A673 (cell line): ENCODE measurements around the gene ST8SIA1.

Experiments used
- EZH2 ChIP-seq: fragments of 200-600 bp; sonication (generic); IDR thresholded peaks from 2 replicates; pipeline ENCODE4 v1.6.1; 2017; ENCODE audit warnings: borderline replicate concordance, low read depth, mild to moderate bottlenecking, mixed read lengths, antibody characterized with exemption, low read length; ENCODE audit not compliant: poor library complexity, severe bottlenecking
- TF ChIP-seq, protein P1 (sequence below): fragments of 300-800, 200-600 bp; sonication (generic); conservative IDR thresholded peaks from 2 replicates; pipeline ENCODE4 v1.5.1; 2017; ENCODE audit warnings: low read depth, mild to moderate bottlenecking, antibody characterized with exemption, low read length, moderate library complexity, mixed read lengths

GRCh38 chr12:22248121-22248520 is 86.4 kb downstream of the ST8SIA1 start:
- TF ChIP-seq, protein P1, sequence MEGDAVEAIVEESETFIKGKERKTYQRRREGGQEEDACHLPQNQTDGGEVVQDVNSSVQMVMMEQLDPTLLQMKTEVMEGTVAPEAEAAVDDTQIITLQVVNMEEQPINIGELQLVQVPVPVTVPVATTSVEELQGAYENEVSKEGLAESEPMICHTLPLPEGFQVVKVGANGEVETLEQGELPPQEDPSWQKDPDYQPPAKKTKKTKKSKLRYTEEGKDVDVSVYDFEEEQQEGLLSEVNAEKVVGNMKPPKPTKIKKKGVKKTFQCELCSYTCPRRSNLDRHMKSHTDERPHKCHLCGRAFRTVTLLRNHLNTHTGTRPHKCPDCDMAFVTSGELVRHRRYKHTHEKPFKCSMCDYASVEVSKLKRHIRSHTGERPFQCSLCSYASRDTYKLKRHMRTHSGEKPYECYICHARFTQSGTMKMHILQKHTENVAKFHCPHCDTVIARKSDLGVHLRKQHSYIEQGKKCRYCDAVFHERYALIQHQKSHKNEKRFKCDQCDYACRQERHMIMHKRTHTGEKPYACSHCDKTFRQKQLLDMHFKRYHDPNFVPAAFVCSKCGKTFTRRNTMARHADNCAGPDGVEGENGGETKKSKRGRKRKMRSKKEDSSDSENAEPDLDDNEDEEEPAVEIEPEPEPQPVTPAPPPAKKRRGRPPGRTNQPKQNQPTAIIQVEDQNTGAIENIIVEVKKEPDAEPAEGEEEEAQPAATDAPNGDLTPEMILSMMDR = no peak
- TF ChIP-seq EZH2 = no peak
